ENCODE results near the gene ENDOV.

Gene ENDOV

GRCh38 chr17:80431246-80432195, 16.6 kb downstream of the ENDOV start:
- DNase-seq (ENCODE audit: low spot score): no peak

- DNase-seq (ENCODE audit: low spot score): no peak
Measured at GRCh38 chr17:80432350-80432955, 17.5 kb downstream of the ENDOV start.

GRCh38 chr17:80432961-80433550, 18.1 kb downstream of the ENDOV start:
- DNase-seq (ENCODE audit: low spot score): no peak

GRCh38 chr17:80433916-80434666, 19.1 kb downstream of the ENDOV start:
- DNase-seq (ENCODE audit: low spot score): no peak

GRCh38 chr17:80437532-80437931, 22.6 kb downstream of the ENDOV start:
- DNase-seq (ENCODE audit: low spot score): no peak

- no peak for DNase-seq (ENCODE audit: low spot score)
Measured at GRCh38 chr17:80438806-80439205, 23.8 kb downstream of the ENDOV start.

- no peak for DNase-seq (ENCODE audit: low spot score)
Measured at GRCh38 chr17:80439499-80439898, 24.5 kb downstream of the ENDOV start.

GRCh38 chr17:80441133-80441578, 26.2 kb downstream of the ENDOV start:
- no peak for DNase-seq (ENCODE audit: low spot score)

GRCh38 chr17:80441598-80442322, 26.8 kb downstream of the ENDOV start:
- DNase-seq (ENCODE audit: low spot score): no peak

GRCh38 chr17:80442323-80442659, 27.3 kb downstream of the ENDOV start:
- DNase-seq (ENCODE audit: low spot score): no peak

GRCh38 chr17:80442764-80443163, 27.8 kb downstream of the ENDOV start:
- no peak for DNase-seq (ENCODE audit: low spot score)

- DNase-seq (ENCODE audit: low spot score): no peak
Measured at GRCh38 chr17:80443498-80443897, 28.5 kb downstream of the ENDOV start.

- no peak for DNase-seq (ENCODE audit: low spot score)
Measured at GRCh38 chr17:80443916-80444643, 29.1 kb downstream of the ENDOV start.

- no peak for DNase-seq (ENCODE audit: low spot score)
Measured at GRCh38 chr17:80444644-80444979, 29.6 kb downstream of the ENDOV start.

- no peak for DNase-seq (ENCODE audit: low spot score)
Measured at GRCh38 chr17:80445007-80445725, 30.2 kb downstream of the ENDOV start.

- DNase-seq (ENCODE audit: low spot score): no peak
Measured at GRCh38 chr17:80445726-80446110, 30.8 kb downstream of the ENDOV start.

- DNase-seq (ENCODE audit: low spot score): no peak
Measured at GRCh38 chr17:80446645-80447405, 31.9 kb downstream of the ENDOV start.

GRCh38 chr17:80447790-80448189, 32.8 kb downstream of the ENDOV start:
- DNase-seq (ENCODE audit: low spot score): no peak

GRCh38 chr17:80449194-80449929, 34.4 kb downstream of the ENDOV start:
- no peak for DNase-seq (ENCODE audit: low spot score)

Data from hematopoietic multipotent progenitor cell treated with erythropoietin and hydrocortisone succinate and interleukin-3 and kit ligand, for 17 days (in vitro differentiated cells).